Measurements from ENCODE around the gene LRRC46. TPM values are rescaled to one million over a fixed set of nuclear protein-coding genes. Genes with fewer than 3 reads are reported as not detected.

The LRRC46 gene
- total RNA-seq, 1 donor from 2014 or later = 2.8 TPM

GRCh38 chr17:47841488-47842291 lies 10.2 kb downstream of the LRRC46 start:
- Mint-ChIP-seq H3K27me3 (peaks cover 30% of the 10 kb centered on the region), H3K4me1 (ENCODE audit: unreplicated experiment) (peaks cover 16% of the 10 kb centered on the region), H3K9me3 (no peaks in the 10 kb centered on the region), H3K36me3 (no peaks in the 10 kb centered on the region), H3K4me3 (peak overlapping the region; percentile 95), H3K27ac (peak overlapping the region; percentile 81)
- TF ChIP-seq, protein P1, sequence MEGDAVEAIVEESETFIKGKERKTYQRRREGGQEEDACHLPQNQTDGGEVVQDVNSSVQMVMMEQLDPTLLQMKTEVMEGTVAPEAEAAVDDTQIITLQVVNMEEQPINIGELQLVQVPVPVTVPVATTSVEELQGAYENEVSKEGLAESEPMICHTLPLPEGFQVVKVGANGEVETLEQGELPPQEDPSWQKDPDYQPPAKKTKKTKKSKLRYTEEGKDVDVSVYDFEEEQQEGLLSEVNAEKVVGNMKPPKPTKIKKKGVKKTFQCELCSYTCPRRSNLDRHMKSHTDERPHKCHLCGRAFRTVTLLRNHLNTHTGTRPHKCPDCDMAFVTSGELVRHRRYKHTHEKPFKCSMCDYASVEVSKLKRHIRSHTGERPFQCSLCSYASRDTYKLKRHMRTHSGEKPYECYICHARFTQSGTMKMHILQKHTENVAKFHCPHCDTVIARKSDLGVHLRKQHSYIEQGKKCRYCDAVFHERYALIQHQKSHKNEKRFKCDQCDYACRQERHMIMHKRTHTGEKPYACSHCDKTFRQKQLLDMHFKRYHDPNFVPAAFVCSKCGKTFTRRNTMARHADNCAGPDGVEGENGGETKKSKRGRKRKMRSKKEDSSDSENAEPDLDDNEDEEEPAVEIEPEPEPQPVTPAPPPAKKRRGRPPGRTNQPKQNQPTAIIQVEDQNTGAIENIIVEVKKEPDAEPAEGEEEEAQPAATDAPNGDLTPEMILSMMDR (conservative IDR thresholded peaks at IDR 0.05) = peak; percentile 21
- DNase-seq (ENCODE audit: extremely low spot score, unreplicated experiment) = no peak

DNA sequence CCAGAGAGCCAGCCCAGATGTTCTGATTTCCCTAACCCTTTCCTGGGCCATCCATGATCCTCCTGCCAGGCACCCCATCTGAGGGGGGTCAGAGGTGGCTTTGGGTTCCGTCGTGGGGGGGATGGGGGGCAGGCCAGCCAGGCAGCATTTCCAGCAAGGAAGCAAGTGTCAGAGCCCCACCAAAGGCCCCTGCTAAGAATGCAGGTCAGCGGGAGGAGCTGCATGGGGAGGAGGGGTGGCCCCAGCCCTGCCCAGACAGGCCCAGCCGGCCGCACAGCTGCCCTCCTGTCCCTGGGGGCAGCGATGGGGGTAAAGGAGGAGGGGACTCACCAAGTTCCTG lies 11.9 kb downstream of the LRRC46 start:
- no peaks in the 10 kb centered on the region for H3K36me3 Mint-ChIP-seq
- no peak for DNase-seq (ENCODE audit: extremely low spot score, unreplicated experiment)
- H3K27ac Mint-ChIP-seq = peak overlapping the region; percentile 81
- peaks cover 16% of the 10 kb centered on the region for H3K4me1 Mint-ChIP-seq (ENCODE audit: unreplicated experiment)
- H3K9me3 Mint-ChIP-seq = no peaks in the 10 kb centered on the region
- TF ChIP-seq, protein P1 (conservative IDR thresholded peaks at IDR 0.05) = no peak
- peak overlapping the region; percentile 78 for H3K4me3 Mint-ChIP-seq
- peaks cover 44% of the 10 kb centered on the region for H3K27me3 Mint-ChIP-seq

GRCh38 chr17:47844227-47844626 lies 12.8 kb downstream of the LRRC46 start:
- Mint-ChIP-seq H3K4me1 (ENCODE audit: unreplicated experiment) (peaks cover 18% of the 10 kb centered on the region), H3K9me3 (no peaks in the 10 kb centered on the region), H3K4me3 (peak overlapping the region; percentile 62), H3K36me3 (no peaks in the 10 kb centered on the region), H3K27ac (peak overlapping the region; percentile 63), H3K27me3 (peaks cover 53% of the 10 kb centered on the region)
- TF ChIP-seq, protein P1 (conservative IDR thresholded peaks at IDR 0.05) = no peak
- no peak for DNase-seq (ENCODE audit: extremely low spot score, unreplicated experiment)

GRCh38 chr17:47844814-47845715 lies 13.6 kb downstream of the LRRC46 start:
- H3K4me3 Mint-ChIP-seq = peak overlapping the region; percentile 82
- H3K4me1 Mint-ChIP-seq (ENCODE audit: unreplicated experiment) = peaks cover 16% of the 10 kb centered on the region
- no peaks in the 10 kb centered on the region for H3K36me3 Mint-ChIP-seq
- TF ChIP-seq, protein P1 (conservative IDR thresholded peaks at IDR 0.05) = peak; percentile 67
- H3K9me3 Mint-ChIP-seq = no peaks in the 10 kb centered on the region
- H3K27me3 Mint-ChIP-seq = peaks cover 61% of the 10 kb centered on the region
- DNase-seq (ENCODE audit: extremely low spot score, unreplicated experiment) = no peak
- H3K27ac Mint-ChIP-seq = peak overlapping the region; percentile 55

DNA sequence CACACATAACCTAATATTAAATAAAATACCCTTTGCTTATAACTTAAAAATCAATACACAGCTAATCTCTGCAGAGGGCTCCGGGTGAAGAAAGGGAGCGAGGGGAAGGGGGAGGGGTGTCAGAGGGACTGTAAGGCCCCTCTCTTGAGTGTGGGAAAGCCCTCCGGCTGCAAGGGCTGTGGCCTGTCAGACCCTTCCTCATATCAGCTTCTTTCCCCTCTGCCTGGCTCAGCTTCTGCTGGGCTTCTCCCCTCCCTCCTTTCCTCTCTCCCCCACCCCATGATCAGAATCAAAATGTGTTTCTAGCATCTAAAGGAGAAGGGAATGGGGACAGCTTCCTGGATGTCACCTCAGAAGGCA lies 14.2 kb downstream of the LRRC46 start:
- Mint-ChIP-seq H3K27me3 (peaks cover 67% of the 10 kb centered on the region), H3K27ac (peak overlapping the region; percentile 55), H3K9me3 (no peaks in the 10 kb centered on the region), H3K36me3 (no peaks in the 10 kb centered on the region), H3K4me3 (peak overlapping the region; percentile 82), H3K4me1 (ENCODE audit: unreplicated experiment) (peaks cover 15% of the 10 kb centered on the region)
- TF ChIP-seq, protein P1 (conservative IDR thresholded peaks at IDR 0.05) = no peak
- no peak for DNase-seq (ENCODE audit: extremely low spot score, unreplicated experiment)
